NCI-H510A (cell line): ENCODE data around the gene DPH5.

Experiments
- DNase-seq: peaks from one replicate; lab custom pipeline; 2025; lab: John Stamatoyannopoulos, UW

The DPH5 gene

DNA sequence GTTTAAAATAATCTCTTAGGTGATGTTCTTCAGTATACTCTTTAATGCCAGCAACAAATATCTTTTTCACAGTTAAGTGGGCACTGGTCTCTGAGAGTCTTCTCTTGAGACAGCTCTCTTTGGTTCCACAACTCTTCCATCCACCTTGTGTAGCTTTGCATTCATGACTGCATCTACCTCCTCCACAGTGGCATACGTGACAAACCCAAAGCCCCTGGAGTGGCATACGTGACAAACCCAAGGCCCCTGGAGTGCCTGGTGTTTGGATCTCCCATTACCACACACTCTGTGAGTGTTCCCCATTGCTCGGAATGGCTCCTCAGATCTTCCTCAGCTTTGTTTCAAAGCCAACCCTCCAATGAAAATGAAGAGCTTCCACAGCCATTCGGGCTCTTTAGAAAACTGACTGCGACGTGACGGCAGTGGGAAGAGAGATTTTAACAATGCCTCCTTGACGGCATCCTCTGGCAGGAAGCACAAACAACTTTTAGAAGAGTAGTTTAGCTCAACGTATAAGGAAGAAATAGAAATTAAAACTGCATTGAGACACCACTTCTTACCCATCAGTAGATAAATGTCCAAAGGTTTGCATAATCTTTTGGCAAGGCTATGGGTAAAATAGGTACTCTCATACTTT is 83.9 kb downstream of the DPH5 start:
- no peak for DNase-seq

- no peak for DNase-seq
Observed at GRCh38 chr1:100941098-100941527, 84.5 kb downstream of the DPH5 start.
